NCI-H2196 treated with DMSO at 0.1 percent for 48 hours (cell line): ENCODE results near the gene OTUD3.
A peak's percentile ranks its signal among the peaks of the same experiment; 100 is the strongest.
"Not testable (repeated sequence)": the region's sequence is repeated elsewhere in the genome, so short reads cannot be mapped to it uniquely, and the experiment has no call there.

Experiments used
- DNase-seq: peaks from one replicate; lab custom pipeline; 2025; ENCODE audit not compliant: unreplicated experiment; lab: John Stamatoyannopoulos, UW

OTUD3 gene

GRCh38 chr1:19868575-19868974, 13.6 kb upstream of the OTUD3 start:
- DNase-seq: not testable (repeated sequence)

GRCh38 chr1:19869453-19869852, 12.7 kb upstream of the OTUD3 start:
- DNase-seq: not testable (repeated sequence)

- no peak for DNase-seq
Observed at GRCh38 chr1:19869929-19870328, 12.3 kb upstream of the OTUD3 start.

DNA sequence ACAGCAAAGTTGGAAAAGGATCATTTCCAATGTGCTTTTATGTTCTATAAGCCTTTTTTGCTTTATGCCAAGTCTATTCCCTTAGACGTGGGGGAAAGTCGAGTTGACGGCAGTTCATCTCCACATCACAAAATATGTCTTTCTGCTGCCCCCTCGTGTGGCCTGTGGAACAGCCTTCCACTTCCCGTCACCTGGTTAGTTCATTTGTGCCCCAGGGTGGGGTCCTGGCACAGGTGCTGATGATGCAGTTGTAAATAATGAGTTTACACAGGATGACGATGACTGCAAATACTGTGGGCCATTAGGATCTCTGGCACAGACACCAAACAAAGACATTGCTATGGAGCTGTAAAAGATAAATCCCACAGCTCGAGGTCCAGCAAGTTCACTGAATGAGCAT, 10.0 kb upstream of the OTUD3 start:
- DNase-seq: peak; percentile 56

GRCh38 chr1:19877181-19877750, 4.9 kb upstream of the OTUD3 start:
- no peak for DNase-seq

DNA sequence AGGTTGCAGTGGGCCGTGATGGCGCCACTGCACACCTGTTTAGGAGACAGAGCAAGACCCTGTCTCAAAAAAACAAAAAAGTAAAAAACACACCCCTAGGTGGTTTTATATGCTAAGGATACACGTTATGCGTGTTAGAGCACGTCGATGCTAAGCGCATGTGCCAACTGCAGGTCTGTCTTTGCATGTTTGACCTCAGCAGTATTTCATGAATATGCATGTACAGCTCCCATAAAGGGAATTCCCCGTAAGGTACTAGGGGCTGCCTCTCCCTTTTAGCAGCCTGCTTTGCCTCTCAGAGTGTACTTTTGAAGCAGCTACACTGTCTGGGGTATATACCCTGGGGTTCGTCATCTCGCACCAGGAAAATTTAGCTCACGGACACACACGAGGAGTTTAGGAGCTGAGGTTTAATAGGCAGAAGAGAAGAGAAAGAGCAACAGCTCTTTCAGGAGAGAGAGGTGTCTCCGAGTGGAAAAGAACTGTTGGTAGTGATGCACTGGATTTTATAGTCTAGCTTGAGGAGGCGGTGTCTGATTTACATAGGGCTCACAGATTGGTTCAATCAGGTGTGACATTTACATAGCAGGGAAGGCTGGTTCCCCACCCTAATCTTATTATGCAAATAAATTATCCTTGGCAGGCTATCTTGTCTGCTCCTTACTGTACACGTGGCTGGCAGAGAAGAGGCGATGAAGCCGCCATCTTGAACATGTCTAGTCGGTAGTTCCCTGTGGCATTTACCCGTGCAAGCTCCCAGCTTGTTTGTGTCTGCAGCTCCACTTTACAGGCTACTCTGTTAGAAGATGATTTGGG, 4.2 kb upstream of the OTUD3 start:
- DNase-seq: peak; percentile 80

DNA sequence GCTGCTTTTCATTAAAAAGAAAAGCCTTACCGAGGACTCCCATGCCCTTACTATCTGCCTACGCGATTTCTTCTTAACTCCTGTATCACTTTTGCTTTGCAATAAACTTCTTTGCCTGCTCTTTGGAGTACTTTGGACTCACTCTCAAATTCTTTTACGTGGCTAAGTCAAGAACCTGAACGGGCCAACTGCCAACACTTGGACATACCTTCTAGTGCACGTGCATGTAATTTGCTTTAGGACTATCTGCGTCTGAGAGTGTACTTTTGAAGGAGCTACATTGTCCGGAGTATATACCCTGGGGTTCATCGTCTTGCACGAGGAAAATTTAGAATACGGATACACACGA, 3.6 kb upstream of the OTUD3 start:
- no peak for DNase-seq

DNA sequence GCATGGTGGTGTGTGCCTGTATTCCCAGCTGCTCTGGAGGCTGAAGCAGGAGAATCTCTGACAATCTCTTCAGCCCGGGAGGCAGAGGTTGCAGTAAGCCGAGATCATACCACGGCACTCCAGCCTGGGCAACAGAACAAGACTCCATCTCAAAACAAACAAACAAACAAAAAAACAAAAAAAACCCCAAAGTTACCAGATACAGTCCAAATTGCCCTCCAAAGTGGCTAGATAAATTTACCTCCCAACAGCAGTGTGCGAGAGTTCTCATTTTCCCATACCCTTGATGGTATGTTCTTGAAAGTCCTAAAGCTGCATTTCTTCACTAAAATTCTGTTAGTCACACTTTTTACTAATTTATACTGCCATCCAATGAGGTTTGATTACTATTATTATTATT, 3.0 kb upstream of the OTUD3 start:
- no peak for DNase-seq

GRCh38 chr1:19879661-19880060, 2.5 kb upstream of the OTUD3 start:
- no peak for DNase-seq

DNA sequence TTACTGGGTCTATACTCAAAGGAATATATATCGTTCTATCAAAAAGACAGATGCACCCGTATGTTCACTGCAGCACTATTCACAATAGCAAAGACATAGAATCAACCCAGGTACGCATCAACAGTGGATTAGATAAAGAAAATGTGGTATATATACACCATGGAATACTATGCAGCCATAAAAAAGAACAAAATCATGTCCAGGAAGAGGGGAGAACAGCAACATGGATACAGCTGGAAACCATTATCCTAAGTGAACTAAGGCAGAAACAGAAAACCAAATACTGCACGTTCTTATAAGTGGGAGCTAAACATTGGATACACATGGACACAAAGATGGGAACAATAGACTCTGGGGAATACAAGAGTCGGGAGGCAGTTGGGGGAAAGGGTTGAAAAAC, 1.4 kb upstream of the OTUD3 start:
- not testable (repeated sequence) for DNase-seq

- no peak for DNase-seq
Observed at GRCh38 chr1:19884312-19884711, 2.1 kb downstream of the OTUD3 start.

DNA sequence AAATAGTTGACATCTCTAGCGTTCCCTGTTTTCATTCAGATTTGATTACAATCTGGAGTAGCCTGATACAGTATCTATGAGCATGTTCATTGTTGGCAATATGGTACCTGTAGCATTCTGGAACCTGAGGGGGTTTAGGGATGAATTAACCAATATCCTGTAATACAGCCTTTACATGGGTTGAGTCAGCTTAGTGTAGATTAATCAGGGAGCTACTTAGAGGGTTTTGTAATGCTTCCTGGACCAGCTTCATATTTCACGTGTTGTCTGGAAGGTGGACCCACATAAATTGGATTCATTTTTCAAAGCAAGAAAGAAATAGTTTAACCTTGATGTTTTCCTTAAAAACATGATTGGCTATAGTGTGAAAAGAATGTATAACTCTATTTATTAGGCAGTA, 3.6 kb downstream of the OTUD3 start:
- no peak for DNase-seq

DNA sequence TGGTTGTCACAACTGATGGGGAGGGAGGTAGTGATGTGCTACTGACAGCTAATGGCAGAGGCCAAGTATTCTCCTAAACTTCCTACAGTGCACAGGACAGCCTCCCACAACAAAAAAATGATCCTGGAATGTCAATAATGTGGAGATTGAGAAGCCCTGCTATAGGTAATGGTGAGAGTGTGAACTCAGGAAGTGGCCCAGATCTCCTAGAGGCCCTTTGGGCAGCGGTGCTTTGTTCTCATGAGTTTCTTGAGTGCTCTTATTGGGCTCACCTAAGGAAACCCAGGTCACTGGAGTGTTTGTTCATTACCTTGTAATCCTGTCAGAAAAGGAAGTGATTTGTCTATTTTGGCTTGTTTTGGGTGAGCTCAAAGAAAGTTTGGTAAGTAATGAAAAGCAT, 5.9 kb downstream of the OTUD3 start:
- no peak for DNase-seq

DNA sequence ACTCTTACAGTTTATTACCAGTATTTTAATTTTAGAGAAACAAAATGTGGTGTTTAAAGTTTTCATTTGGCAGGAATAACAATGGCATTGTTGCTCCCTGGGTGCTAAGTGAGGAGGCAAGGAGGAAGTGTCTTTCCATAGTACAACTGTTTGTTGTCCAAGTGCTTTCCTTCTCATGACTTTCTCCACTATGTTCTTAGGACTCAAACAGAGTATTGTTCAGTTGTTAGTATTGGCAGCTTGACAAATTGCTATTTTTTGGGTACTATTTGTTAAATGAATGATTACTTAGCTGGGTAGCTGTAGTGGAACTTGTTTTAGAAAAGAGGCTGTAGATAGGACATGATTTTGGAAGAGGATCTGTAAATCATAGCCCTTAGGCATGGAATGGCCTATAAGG, 7.5 kb downstream of the OTUD3 start:
- DNase-seq: no peak

DNA sequence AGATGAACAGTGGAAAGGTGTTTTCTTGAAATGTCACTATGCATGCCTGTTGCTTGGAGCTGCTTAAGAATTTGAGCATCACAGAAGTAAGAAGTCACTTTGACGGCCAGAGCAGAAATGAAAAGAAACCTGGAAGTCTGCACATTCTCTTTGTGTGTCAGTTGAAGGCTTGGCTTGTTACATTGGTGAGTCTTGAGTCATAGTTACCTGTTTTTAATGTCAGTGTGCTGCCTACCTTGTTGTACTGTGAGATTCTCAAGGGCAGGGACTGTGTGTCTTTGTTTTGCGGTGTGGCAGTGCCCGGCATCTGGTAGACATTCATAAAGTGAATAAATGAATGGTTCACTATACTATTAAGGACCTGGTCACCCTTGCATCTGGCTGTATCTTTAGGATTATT, 9.9 kb downstream of the OTUD3 start:
- no peak for DNase-seq

DNA sequence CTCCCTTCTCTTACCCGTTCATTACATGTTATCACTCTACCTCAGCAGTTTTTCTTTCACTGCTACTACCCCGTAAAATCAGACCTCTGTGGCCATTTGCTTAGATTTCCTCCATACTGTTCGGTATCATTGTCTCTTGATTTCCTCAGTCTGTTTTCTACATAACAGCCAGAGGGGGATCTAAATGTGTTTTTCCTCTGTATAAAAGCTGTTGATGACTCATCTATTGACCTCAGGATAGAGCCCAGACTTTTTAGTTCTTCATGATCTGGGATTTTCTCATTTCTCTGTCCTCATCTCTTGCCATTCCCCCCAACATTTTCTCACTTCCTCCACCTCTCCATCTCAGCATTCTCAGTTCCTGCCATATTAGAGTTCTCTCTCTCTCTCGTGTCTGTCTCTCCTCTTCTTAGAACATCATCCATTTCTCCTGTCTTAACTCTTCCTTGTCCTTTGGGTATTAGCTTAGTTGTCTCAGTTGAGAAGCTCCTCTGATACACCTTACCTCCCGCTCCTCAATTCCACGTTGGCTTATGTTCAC, 10.5 kb downstream of the OTUD3 start:
- no peak for DNase-seq

DNA sequence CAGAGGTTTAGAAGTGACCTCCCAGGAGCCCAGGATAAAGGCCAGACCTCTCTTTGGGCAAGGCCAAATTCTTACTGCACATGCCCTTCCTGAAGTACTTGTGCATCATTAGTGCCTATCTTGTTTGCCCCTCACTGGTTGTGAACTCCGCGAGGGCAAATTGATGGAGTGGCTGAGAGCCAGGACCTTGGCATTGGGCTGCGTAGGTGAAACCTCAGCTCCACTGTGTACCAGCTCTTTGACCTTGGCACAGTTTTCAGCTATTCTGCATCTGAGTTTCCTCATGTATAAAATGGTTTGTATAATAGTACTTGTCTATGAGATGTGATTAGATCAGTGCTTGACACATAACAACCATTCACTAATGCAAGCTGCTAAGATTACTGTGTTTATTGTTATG, 11.5 kb downstream of the OTUD3 start:
- DNase-seq: no peak

GRCh38 chr1:19894218-19894617, 12.0 kb downstream of the OTUD3 start:
- DNase-seq: no peak

DNA sequence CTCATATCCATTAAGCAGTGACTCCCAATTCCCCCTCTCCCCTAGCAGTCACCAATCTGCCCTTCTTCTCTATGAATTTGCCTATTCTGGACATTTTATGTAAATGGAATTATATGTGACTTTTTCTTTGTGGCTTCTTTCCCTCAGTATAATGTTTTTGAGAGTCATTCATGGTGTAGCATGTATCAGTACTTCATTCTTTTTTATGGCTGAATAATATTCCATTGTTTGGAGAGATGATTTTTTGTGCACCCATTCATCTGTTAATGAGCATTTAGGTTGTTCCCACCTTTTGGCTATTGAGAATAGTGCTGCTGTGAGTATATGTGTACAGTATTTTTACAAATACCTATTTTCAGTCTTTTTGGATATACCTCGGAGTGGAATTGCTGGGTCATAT, 19.5 kb downstream of the OTUD3 start:
- no peak for DNase-seq

- DNase-seq: no peak
Observed at GRCh38 chr1:19903621-19904020, 21.4 kb downstream of the OTUD3 start.

GRCh38 chr1:19907456-19907855, 25.3 kb downstream of the OTUD3 start:
- no peak for DNase-seq

DNA sequence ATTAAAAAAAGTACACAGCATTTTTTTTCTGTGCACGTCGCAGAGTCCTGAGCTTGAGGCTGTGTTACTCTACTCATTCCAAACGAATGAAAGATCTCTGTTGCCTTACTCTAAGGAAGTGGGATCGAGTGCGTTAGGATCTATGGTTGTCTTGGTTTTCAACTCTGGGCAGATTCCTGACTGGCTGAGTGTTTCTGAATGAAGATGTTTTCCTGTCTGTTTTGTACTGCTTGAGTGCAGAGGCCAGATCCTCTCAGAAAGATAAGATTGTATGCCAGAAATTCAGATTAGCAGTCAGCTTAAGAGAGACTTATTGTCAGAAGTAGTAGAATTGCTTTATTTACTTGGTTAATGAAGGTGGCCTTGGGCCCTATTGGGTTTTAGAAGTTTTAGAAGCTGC, 27.2 kb downstream of the OTUD3 start:
- DNase-seq: no peak

DNA sequence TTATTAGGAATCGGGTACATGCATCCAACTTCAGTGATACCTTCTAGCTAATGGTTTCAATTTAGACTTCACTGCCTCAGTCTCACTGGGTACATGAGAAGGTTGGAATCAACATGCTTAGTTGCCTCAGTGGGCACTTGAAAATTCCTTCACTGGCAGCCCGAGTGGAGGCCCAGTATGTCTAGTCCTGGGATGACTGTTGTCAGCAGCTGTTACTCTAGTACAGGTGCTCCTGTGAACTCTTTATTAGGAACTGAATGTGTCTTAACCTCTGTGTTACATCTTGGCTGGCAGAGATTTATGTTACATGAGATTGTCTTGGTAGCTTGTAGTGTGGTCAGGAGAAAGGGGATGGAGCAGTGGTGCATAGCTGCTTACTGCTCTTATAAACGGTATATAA, 27.8 kb downstream of the OTUD3 start:
- no peak for DNase-seq
